ENCODE results near the gene ZNF341. TPM values are rescaled to one million over a fixed set of nuclear protein-coding genes. Genes with fewer than 3 reads are reported as not detected.
A peak's percentile ranks its signal among the peaks of the same experiment; 100 is the strongest.

Gene ZNF341
- total and polyA plus RNA-seq, 2 of the 8 experiments (the other 6 are each of a cell fraction or from before 2014, with no cell fraction given) = 5.8 to 6.4 TPM

- Histone ChIP-seq H4K20me1 (replicated peaks in 1 of 2; ENCODE audit: control insufficient read depth in 1 of 2, insufficient read depth in 2 of 2, low read length in 2 of 2) (peaks cover 0 to 3% of the 10 kb centered on the region in 2 experiments), H4K91ac (replicated peaks; ENCODE audit: insufficient read length, low read length) (no peak overlapping the region), H3K79me2 (ENCODE audit: control insufficient read depth in 1 of 2, insufficient read depth in 2 of 2, low read length in 2 of 2) (no peaks in the 10 kb centered on the region), H3K23ac (ENCODE audit: insufficient read length) (no peak overlapping the region), H3K79me1 (ENCODE audit: low read depth, low read length) (no peaks in the 10 kb centered on the region), H3K4me1 (replicated peaks in 1 of 4; ENCODE audit: control insufficient read depth in 3 of 4, insufficient read depth in 4 of 4, low read length in 3 of 4) (peaks cover 4 to 10% (median 7%) of the 10 kb centered on the region in 4 experiments), H2BK120ac (replicated peaks; ENCODE audit: low read depth, low read length) (no peak overlapping the region), H3K9ac (replicated peaks in 1 of 4; ENCODE audit: extremely low read depth in 1 of 4, low read depth in 3 of 4, low read length in 3 of 4) (no peak overlapping the region), H4K8ac (ENCODE audit: extremely low read depth, insufficient read depth, low read length) (no peak overlapping the region), H3K4me3 (ENCODE audit: extremely low read depth in 1 of 4, insufficient read depth in 2 of 4, low read depth in 3 of 4, low read length in 4 of 4) (no peak overlapping the region), H2BK12ac (ENCODE audit: low read depth, low read length) (no peak overlapping the region), H3K4ac (replicated peaks; ENCODE audit: insufficient read length, low read depth, low read length) (no peak overlapping the region), H2AFZ (ENCODE audit: low read length) (no peak overlapping the region), H2AK5ac (ENCODE audit: low read depth, low read length) (no peak overlapping the region), H3K18ac (ENCODE audit: extremely low read depth, low read length) (no peak overlapping the region; the same call in 1 of the 2 replicates), H2BK15ac (ENCODE audit: low read length) (no peak overlapping the region; the same call in 1 of the 2 replicates), H3K14ac (ENCODE audit: insufficient read length) (no peak overlapping the region), H3K9me3 (ENCODE audit: insufficient read depth in 2 of 2, low read depth in 1 of 2, low read length in 1 of 2) (peaks cover 6 to 10% of the 10 kb centered on the region in 2 experiments), H3K4me2 (ENCODE audit: insufficient read depth in 1 of 2, low read depth in 2 of 2, low read length in 2 of 2) (no peak overlapping the region; a peak in 1 of 4 replicates), H3K27me3 (replicated peaks in 1 of 4; ENCODE audit: control insufficient read depth in 3 of 4, extremely low read depth in 1 of 4, insufficient read depth in 3 of 4, low read length in 3 of 4) (no peaks in the 10 kb centered on the region), H3K36me3 (ENCODE audit: control insufficient read depth in 2 of 4, insufficient read depth in 4 of 4, low read length in 3 of 4) (no peaks in the 10 kb centered on the region; a peak in 1 of 8 replicates), H3K23me2 (ENCODE audit: low read depth, low read length) (peaks cover 9% of the 10 kb centered on the region), H3K27ac (ENCODE audit: low read depth, low read length) (no peak overlapping the region), H2BK20ac (ENCODE audit: low read length) (peak overlapping the region; percentile 43; the same call in 1 of the 2 replicates), H2BK5ac (ENCODE audit: low read depth, low read length) (no peak overlapping the region), H3K56ac (replicated peaks; ENCODE audit: insufficient read length, low read depth, low read length) (no peak overlapping the region), H4K5ac (ENCODE audit: insufficient read length, low read depth, low read length) (no peak overlapping the region)
- CTCF ChIA-PET (ENCODE audit: partially characterized antibody) = interaction anchor here (1.6 to 2.5 kb wide), 3 partner anchors 16 to 67 kb away, joined by 3 to 6 read pairs (median 4); partner anchors contain the start of gene ACTL10
- WGBS, 2 experiments (ENCODE audit: extremely low coverage in 1 of 2, insufficient coverage in 1 of 2, insufficient read length in 1 of 2, insufficient replicate concordance in 2 of 2, low coverage in 1 of 2, low lambda C conversion rate in 2 of 2, missing lambda C conversion rate in 1 of 2) = 64% methylated on average over 6 of the region's 6 CpGs; no CpG with 5 or more reads in 1 of the 2 experiments
- no peak for FAIRE-seq
- POLR2A ChIA-PET (ENCODE audit: partially characterized antibody) = interaction anchor here (2.7 kb wide), 1 partner anchor 49 kb away, joined by 8 read pairs; no protein-coding TSS in a partner anchor
- no peak for TF ChIP-seq SIN3A (conservative IDR thresholded peaks at IDR 0.05 in 1 of 2, IDR thresholded peaks at IDR 0.05 in 1 of 2; ENCODE audit: low read depth in 1 of 2, low read length in 2 of 2)
- no peak for TF ChIP-seq EGR1 (IDR thresholded peaks at IDR 0.05; ENCODE audit: borderline replicate concordance, low read depth, low read length)
- no peak for TF ChIP-seq JUND (IDR thresholded peaks at IDR 0.05; ENCODE audit: low read length)
- TF ChIP-seq RAD21 (IDR thresholded peaks at IDR 0.05 in 1 of 2, conservative IDR thresholded peaks at IDR 0.05 in 1 of 2; ENCODE audit: low read depth in 2 of 2, low read length in 2 of 2) = no peak
- no peak for TF ChIP-seq SIX5 (IDR thresholded peaks at IDR 0.05; ENCODE audit: low read depth, low read length)
- TF ChIP-seq HDAC6 (IDR thresholded peaks at IDR 0.05; ENCODE audit: low read depth, low read length) = no peak
- peak in 1 of 2 experiments; percentile 49 for DNase-seq (ENCODE audit: low read depth in 1 of 2, low spot score in 2 of 2)
These were observed 2.1 kb downstream of the ZNF341 start for GRCh38 chr20:33733654-33734576.

Measured in H1 (cell line).